Upper lobe of right lung (tissue), 1 donor: Measurements from ENCODE around the gene PCSK2. TPM values are rescaled to one million over a fixed set of nuclear protein-coding genes. Genes with fewer than 3 reads are reported as not detected.

ENCODE experiments used
- ATAC-seq: fragments of 200-7000 bp; cut with Tn5 transposase; one replicate; pipeline ENCODE4 v1.9.1; 2020; ENCODE audit warnings: mild to moderate bottlenecking, moderate library complexity
- DNase-seq: peaks from one replicate; pipeline ENCODE4 v3.0.0-alpha.2; 2020
- H3K27ac ChIP-seq: fragments of 200-600 bp; one replicate; pipeline ENCODE4 v1.8.0; 2022
- H3K27me3 ChIP-seq: fragments of 200-600 bp; one replicate; pipeline ENCODE4 v1.8.0; 2022; ENCODE audit warnings: mild to moderate bottlenecking
- H3K36me3 ChIP-seq: fragments of 200-600 bp; one replicate; pipeline ENCODE4 v1.8.0; 2022
- H3K4me1 ChIP-seq: fragments of 200-600 bp; one replicate; pipeline ENCODE4 v1.8.0; 2022
- H3K4me3 ChIP-seq: fragments of 200-600 bp; one replicate; pipeline ENCODE4 v1.8.0; 2022; ENCODE audit warnings: mild to moderate bottlenecking
- H3K9me3 ChIP-seq: fragments of 200-600 bp; one replicate; pipeline ENCODE4 v1.8.0; 2022
- CTCF ChIP-seq: fragments of 200-600 bp; IDR thresholded peaks from one replicate; pipeline ENCODE4 v1.8.0; 2022; ENCODE audit warnings: antibody characterized with exemption
- intact Hi-C: fragments of 100-400 bp; cut with DNase I; formaldehyde crosslinking; loops from one replicate; pipeline ENCODE4 v1.11.0; 2022
- total RNA-seq: library from RNA; stranded (reverse); fragmentation: NEBNext Ultra II Directional; extraction: Animal tissue kit (Norgen Biotek cat#: 25700); gene quantifications from one replicate; pipeline ENCODE4 v1.2.1, GENCODE V29; 2021
- donor health status: DM: no; HTN: yes; CAD: no; lungs with severe emphysema.

Gene PCSK2
- total RNA-seq, 1 donor from 2014 or later = 17.7 TPM

- H3K36me3 ChIP-seq = no peaks in the 10 kb centered on the region
- H3K4me3 ChIP-seq = no peak overlapping the region
- H3K9me3 ChIP-seq = no peaks in the 10 kb centered on the region
- peaks cover 4% of the 10 kb centered on the region for H3K4me1 ChIP-seq
- TF ChIP-seq CTCF = no peak
- intact Hi-C loops = no loop called here
- H3K27me3 ChIP-seq = no peaks in the 10 kb centered on the region
- DNase-seq (no peak), ATAC-seq (no peak)
- H3K27ac ChIP-seq = no peak overlapping the region
These were observed 297.7 kb downstream of the PCSK2 start for GRCh38 chr20:17524560-17524959.

GRCh38 chr20:17525132-17525531 lies 298.3 kb downstream of the PCSK2 start:
- peaks cover 4% of the 10 kb centered on the region for H3K4me1 ChIP-seq
- H3K27me3 ChIP-seq = no peaks in the 10 kb centered on the region

GRCh38 chr20:17525650-17526049 lies 298.8 kb downstream of the PCSK2 start:
- Histone ChIP-seq H3K4me1 (no peaks in the 10 kb centered on the region), H3K4me3 (no peak overlapping the region), H3K27me3 (no peaks in the 10 kb centered on the region), H3K36me3 (no peaks in the 10 kb centered on the region), H3K9me3 (no peaks in the 10 kb centered on the region), H3K27ac (no peak overlapping the region)
- TF ChIP-seq CTCF = no peak
- DNase-seq = no peak
- peak; percentile 78 for ATAC-seq
- intact Hi-C loops = no loop called here

More at GRCh38 chr20:17525132-17525531, 298.3 kb downstream of the PCSK2 start:
- no peak for ATAC-seq
- Histone ChIP-seq H3K27ac (no peak overlapping the region), H3K9me3 (no peaks in the 10 kb centered on the region), H3K4me3 (no peak overlapping the region), H3K36me3 (no peaks in the 10 kb centered on the region)
- TF ChIP-seq CTCF = no peak
- DNase-seq = no peak
- intact Hi-C loops = no loop called here

- no peak for TF ChIP-seq CTCF
- intact Hi-C loops = no loop called here
- no peak for ATAC-seq
These were observed 302.7 kb downstream of the PCSK2 start for GRCh38 chr20:17529586-17529985.

GRCh38 chr20:17530153-17530552 lies 303.3 kb downstream of the PCSK2 start:
- H3K27ac ChIP-seq = no peak overlapping the region
- ATAC-seq = no peak
- H3K4me1 ChIP-seq = peaks cover 9% of the 10 kb centered on the region
- no peaks in the 10 kb centered on the region for H3K9me3 ChIP-seq
- H3K4me3 ChIP-seq = no peak overlapping the region
- no peak for TF ChIP-seq CTCF
- DNase-seq = no peak
- no peaks in the 10 kb centered on the region for H3K27me3 ChIP-seq
- H3K36me3 ChIP-seq = no peaks in the 10 kb centered on the region
- intact Hi-C loops = loop anchor here (10.0 kb wide), 1 partner anchor 55 kb away; no protein-coding TSS in a partner anchor

More at GRCh38 chr20:17529586-17529985, 302.7 kb downstream of the PCSK2 start:
- no peak for DNase-seq
- Histone ChIP-seq H3K27me3 (no peaks in the 10 kb centered on the region), H3K4me1 (peaks cover 9% of the 10 kb centered on the region), H3K27ac (no peak overlapping the region), H3K9me3 (no peaks in the 10 kb centered on the region), H3K36me3 (no peaks in the 10 kb centered on the region), H3K4me3 (no peak overlapping the region)
